Naive thymus-derived CD4-positive, alpha-beta T cell (primary cell): ENCODE data around the gene LHFPL5. TPM values are rescaled to one million over a fixed set of nuclear protein-coding genes. Genes with fewer than 3 reads are reported as not detected.

Experiments used
- ATAC-seq: fragments of 150-1000 bp; cut with Tn5 transposase; 2 replicates; pipeline ENCODE4 v1.10.0; 2021; ENCODE audit warnings: mild to moderate bottlenecking, moderate library complexity
- CTCF ChIA-PET: fragments of 350-600 bp; sonication (Branson Sonifier 250); formaldehyde crosslinking; loops from one replicate; lab custom pipeline; 2021; ENCODE audit warnings: antibody characterized with exemption; lab: Charles Lee
- POLR2A ChIA-PET: fragments of 350-600 bp; sonication (Branson Sonifier 250); formaldehyde crosslinking; loops from one replicate; lab custom pipeline; 2021; ENCODE audit warnings: antibody characterized with exemption, inconsistent platforms; lab: Charles Lee
- DNase-seq, 9 donors: peaks; one replicate each; pipeline versions ENCODE4 v3.0.0 to v3.0.0-alpha.2; 2020 to 2022; ENCODE audit warnings: mixed read lengths in 1 of 9
- H3K27ac ChIP-seq: one replicate; pipeline ENCODE4 v1.7.0; 2013; ENCODE audit warnings: mild to moderate bottlenecking, low read depth, low read length, moderate library complexity
- H3K27me3 ChIP-seq, 2 donors: one replicate each; pipeline ENCODE4 v1.7.0; 2013; ENCODE audit warnings: low read length in 2 of 2, mild to moderate bottlenecking in 2 of 2, moderate library complexity in 2 of 2; ENCODE audit not compliant: control insufficient read depth in 2 of 2, insufficient read depth in 2 of 2
- H3K36me3 ChIP-seq, 3 experiments: 1 replicate in 2 of 3; 2 replicates in 1 of 3; pipeline ENCODE4 v1.7.0; 2013; ENCODE audit warnings: low read length in 3 of 3, mild to moderate bottlenecking in 3 of 3, moderate library complexity in 1 of 3; ENCODE audit not compliant: insufficient read depth in 3 of 3, control insufficient read depth in 2 of 3
- H3K4me1 ChIP-seq, 2 donors: one replicate each; pipeline ENCODE4 v1.7.0; 2013; ENCODE audit warnings: low read length in 2 of 2, mild to moderate bottlenecking in 2 of 2, moderate library complexity in 1 of 2; ENCODE audit not compliant: control insufficient read depth in 2 of 2, insufficient read depth in 2 of 2
- H3K4me3 ChIP-seq: 2 replicates; pipeline ENCODE4 v1.7.0; 2013; ENCODE audit warnings: mild to moderate bottlenecking, low read length
- H3K9me3 ChIP-seq, 3 experiments: 1 replicate in 2 of 3; 2 replicates in 1 of 3; pipeline ENCODE4 v1.7.0; 2013; ENCODE audit warnings: low read length in 3 of 3; ENCODE audit not compliant: control insufficient read depth in 2 of 3
- H3K27ac Mint-ChIP-seq, 9 donors: one replicate each; pipeline ENCODE4 v1.8.0; 2020 to 2022; ENCODE audit warnings: mixed read lengths in 9 of 9, mild to moderate bottlenecking in 8 of 9, moderate library complexity in 5 of 9, inconsistent platforms in 2 of 9
- H3K27me3 Mint-ChIP-seq, 5 donors: one replicate each; pipeline ENCODE4 v1.8.0; 2021 to 2022; ENCODE audit warnings: mixed read lengths in 5 of 5, mild to moderate bottlenecking in 1 of 5
- H3K36me3 Mint-ChIP-seq, 5 donors: one replicate each; pipeline ENCODE4 v1.8.0; 2020 to 2022; ENCODE audit warnings: mixed read lengths in 5 of 5, mild to moderate bottlenecking in 3 of 5, inconsistent platforms in 1 of 5
- H3K4me1 Mint-ChIP-seq, 7 donors: one replicate each; pipeline ENCODE4 v1.8.0; 2020 to 2022; ENCODE audit warnings: mixed read lengths in 7 of 7, mild to moderate bottlenecking in 3 of 7, inconsistent platforms in 1 of 7
- H3K4me3 Mint-ChIP-seq, 10 donors: one replicate each; pipeline ENCODE4 v1.8.0; 2020 to 2022; ENCODE audit warnings: mild to moderate bottlenecking in 10 of 10, mixed read lengths in 10 of 10, moderate library complexity in 6 of 10, inconsistent platforms in 2 of 10
- H3K9me3 Mint-ChIP-seq, 11 donors: one replicate each; pipeline ENCODE4 v1.8.0; 2020 to 2022; ENCODE audit warnings: mixed read lengths in 11 of 11, mild to moderate bottlenecking in 4 of 11, inconsistent platforms in 1 of 11, moderate library complexity in 1 of 11
- intact Hi-C, 2 donors: fragments of 100-400 bp; cut with micrococcal nuclease; formaldehyde crosslinking; loops; one replicate each; pipeline ENCODE4 v1.15.1; 2023
- polyA plus RNA-seq, 2 donors: library from polyadenylated mRNA; unstranded; fragments of 300-500 nt; fragmentation: Illumina TruSeq; gene quantifications; one replicate each; pipeline ENCODE4 v1.2.3, GENCODE V29; 2021
- total RNA-seq, 6 experiments: library from RNA in 5 of 6; stranded (reverse) in 5 of 6; gene quantifications; 1 replicate in 5 of 6; 2 replicates in 1 of 6; pipeline ENCODE4 v1.2.3 and lab custom pipeline; 2021 to 2026

The LHFPL5 gene
- total and polyA plus RNA-seq, 7 experiments from 2014 or later = not detected

DNA sequence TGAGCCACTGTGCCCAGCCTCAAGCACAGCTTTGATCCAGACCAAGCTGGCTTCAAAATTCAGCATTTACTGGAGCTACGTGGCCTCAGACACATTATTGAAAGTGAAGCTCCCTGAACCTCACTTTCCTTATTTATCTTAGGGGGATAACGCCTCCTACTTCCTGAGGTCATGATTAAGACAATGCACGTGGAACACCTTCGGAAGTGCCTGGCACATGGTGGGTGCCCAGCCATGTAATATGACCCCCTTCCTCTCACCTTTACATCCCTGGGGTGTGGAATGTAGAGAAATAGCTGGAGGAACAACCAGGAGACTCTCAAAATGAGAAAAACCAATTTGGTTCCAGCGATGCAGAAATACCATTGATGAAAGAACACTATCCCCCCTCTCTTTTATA, 6.4 kb upstream of the LHFPL5 start:
- no peaks in the 10 kb centered on the region for H3K36me3 ChIP-seq
- CTCF ChIA-PET = interaction anchor here (0.6 kb wide), 1 partner anchor 211 kb away, joined by 3 read pairs; no protein-coding TSS in a partner anchor
- no peaks in the 10 kb centered on the region for H3K4me1 ChIP-seq
- no peaks in the 10 kb centered on the region for H3K27me3 ChIP-seq
- Mint-ChIP-seq H3K4me1 (peaks cover 0 to 2% (median 0%) of the 10 kb centered on the region in 7 donors), H3K27me3 (peaks cover 0 to 10% (median 5%) of the 10 kb centered on the region in 5 donors), H3K36me3 (no peaks in the 10 kb centered on the region), H3K4me3 (no peak overlapping the region), H3K27ac (no peak overlapping the region), H3K9me3 (peaks cover 0 to 2% (median 0%) of the 10 kb centered on the region in 11 donors)
- H3K9me3 ChIP-seq = no peaks in the 10 kb centered on the region
- intact Hi-C loops = no loop called here
- no peak overlapping the region for H3K27ac ChIP-seq
- ATAC-seq = no peak
- POLR2A ChIA-PET = no interaction called here
- no peak overlapping the region for H3K4me3 ChIP-seq
- no peak for DNase-seq

DNA sequence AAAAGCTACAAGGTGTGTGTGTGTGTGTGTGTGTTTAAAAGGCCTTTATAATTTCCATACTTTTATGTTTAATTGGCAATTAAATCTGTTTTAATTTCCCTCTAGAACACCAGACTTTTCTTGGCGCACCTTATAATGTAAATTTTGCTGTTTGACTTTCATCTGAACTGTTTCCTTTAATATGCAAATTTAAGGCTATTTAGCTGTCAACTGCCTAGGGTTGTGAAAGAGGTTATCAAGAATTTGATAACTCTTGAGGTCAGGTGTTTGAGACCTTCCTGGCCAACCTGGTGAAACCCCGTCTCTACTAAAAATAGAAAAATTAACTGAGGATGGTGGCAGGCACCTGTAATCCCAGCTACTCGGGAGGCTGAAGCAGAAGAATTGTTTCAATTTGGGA, 4.0 kb upstream of the LHFPL5 start:
- intact Hi-C loops = no loop called here
- no peak overlapping the region for H3K4me3 ChIP-seq
- no peaks in the 10 kb centered on the region for H3K9me3 ChIP-seq
- H3K4me1 ChIP-seq = no peaks in the 10 kb centered on the region
- peaks cover 2 to 14% (median 11%) of the 10 kb centered on the region in 5 donors for H3K27me3 Mint-ChIP-seq
- no peaks in the 10 kb centered on the region for H3K36me3 ChIP-seq
- no peaks in the 10 kb centered on the region for H3K36me3 Mint-ChIP-seq
- H3K4me3 Mint-ChIP-seq = no peak overlapping the region
- H3K27ac Mint-ChIP-seq = no peak overlapping the region
- ChIA-PET POLR2A (no interaction called here), CTCF (no interaction called here)
- H3K27ac ChIP-seq = no peak overlapping the region
- H3K9me3 Mint-ChIP-seq = peaks cover 0 to 4% (median 0%) of the 10 kb centered on the region in 11 donors
- ATAC-seq (no peak), DNase-seq (no peak)
- H3K27me3 ChIP-seq = peaks cover 0 to 2% of the 10 kb centered on the region in 2 donors
- H3K4me1 Mint-ChIP-seq = peaks cover 0 to 10% (median 5%) of the 10 kb centered on the region in 7 donors

DNA sequence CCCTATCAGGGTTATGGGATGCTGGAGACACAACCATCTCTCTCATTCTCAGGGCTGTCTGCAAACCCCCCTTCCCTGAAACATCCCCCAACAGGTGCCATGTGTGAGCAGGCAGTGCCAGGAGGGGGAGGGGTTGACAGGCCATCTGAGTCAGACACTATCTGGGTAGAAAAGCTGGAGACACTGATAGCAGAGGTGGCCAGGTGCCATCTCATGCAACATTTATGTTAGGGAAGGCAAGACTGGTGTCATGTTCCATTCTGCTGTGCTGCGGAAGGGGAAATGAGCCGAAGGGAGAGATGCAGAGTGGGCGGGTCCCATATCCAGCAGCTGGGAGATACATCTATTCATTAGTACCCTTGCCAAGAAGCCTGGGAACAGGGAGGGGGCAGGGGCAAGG, 3.5 kb downstream of the LHFPL5 start:
- intact Hi-C loops = no loop called here
- DNase-seq (no peak), ATAC-seq (no peak)
- Mint-ChIP-seq H3K36me3 (peaks cover 0 to 5% (median 0%) of the 10 kb centered on the region in 5 donors), H3K4me1 (peaks cover 0 to 10% (median 7%) of the 10 kb centered on the region in 7 donors), H3K9me3 (peaks cover 0 to 5% (median 0%) of the 10 kb centered on the region in 11 donors), H3K27ac (no peak overlapping the region), H3K4me3 (no peak overlapping the region), H3K27me3 (peaks cover 6 to 31% (median 27%) of the 10 kb centered on the region in 5 donors)
- ChIA-PET CTCF (interaction anchor here (0.6 kb wide), 1 partner anchor 360 kb away, joined by 3 read pairs; no protein-coding TSS in a partner anchor), POLR2A (no interaction called here)
- Histone ChIP-seq H3K4me1 (no peaks in the 10 kb centered on the region), H3K9me3 (no peaks in the 10 kb centered on the region), H3K27me3 (peaks cover 0 to 2% of the 10 kb centered on the region in 2 donors), H3K27ac (no peak overlapping the region), H3K4me3 (no peak overlapping the region), H3K36me3 (no peaks in the 10 kb centered on the region)

DNA sequence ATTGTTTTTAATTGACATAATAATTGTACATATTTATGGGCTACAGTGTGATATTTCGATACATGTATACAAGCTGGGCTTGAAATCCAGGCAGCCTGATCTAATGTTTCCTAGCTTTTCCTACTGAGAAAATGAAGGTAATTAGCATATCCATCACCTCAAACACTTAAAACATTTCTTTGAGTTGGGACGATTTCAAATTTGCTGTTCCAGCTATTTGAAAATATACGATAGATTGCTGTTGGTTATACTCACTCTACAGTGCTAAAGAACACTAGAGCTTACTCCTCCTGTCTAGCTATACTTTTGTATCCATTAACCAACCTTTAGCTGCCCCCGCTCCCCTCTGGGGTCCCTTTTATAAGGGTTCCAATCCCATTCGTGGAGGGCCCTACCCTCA, 4.7 kb downstream of the LHFPL5 start:
- ATAC-seq (no peak), DNase-seq (no peak)
- H3K27ac Mint-ChIP-seq = no peak overlapping the region
- peaks cover 0 to 4% (median 0%) of the 10 kb centered on the region in 11 donors for H3K9me3 Mint-ChIP-seq
- CTCF ChIA-PET = no interaction called here
- H3K36me3 Mint-ChIP-seq = peaks cover 0 to 5% (median 0%) of the 10 kb centered on the region in 5 donors
- Histone ChIP-seq H3K27ac (no peak overlapping the region), H3K4me1 (no peaks in the 10 kb centered on the region), H3K4me3 (no peak overlapping the region), H3K27me3 (peaks cover 0 to 2% of the 10 kb centered on the region in 2 donors), H3K36me3 (no peaks in the 10 kb centered on the region), H3K9me3 (no peaks in the 10 kb centered on the region)
- peaks cover 0 to 8% (median 5%) of the 10 kb centered on the region in 7 donors for H3K4me1 Mint-ChIP-seq
- no peak overlapping the region for H3K4me3 Mint-ChIP-seq
- peaks cover 6 to 31% (median 25%) of the 10 kb centered on the region in 5 donors for H3K27me3 Mint-ChIP-seq
- POLR2A ChIA-PET = no interaction called here
- intact Hi-C loops = no loop called here

DNA sequence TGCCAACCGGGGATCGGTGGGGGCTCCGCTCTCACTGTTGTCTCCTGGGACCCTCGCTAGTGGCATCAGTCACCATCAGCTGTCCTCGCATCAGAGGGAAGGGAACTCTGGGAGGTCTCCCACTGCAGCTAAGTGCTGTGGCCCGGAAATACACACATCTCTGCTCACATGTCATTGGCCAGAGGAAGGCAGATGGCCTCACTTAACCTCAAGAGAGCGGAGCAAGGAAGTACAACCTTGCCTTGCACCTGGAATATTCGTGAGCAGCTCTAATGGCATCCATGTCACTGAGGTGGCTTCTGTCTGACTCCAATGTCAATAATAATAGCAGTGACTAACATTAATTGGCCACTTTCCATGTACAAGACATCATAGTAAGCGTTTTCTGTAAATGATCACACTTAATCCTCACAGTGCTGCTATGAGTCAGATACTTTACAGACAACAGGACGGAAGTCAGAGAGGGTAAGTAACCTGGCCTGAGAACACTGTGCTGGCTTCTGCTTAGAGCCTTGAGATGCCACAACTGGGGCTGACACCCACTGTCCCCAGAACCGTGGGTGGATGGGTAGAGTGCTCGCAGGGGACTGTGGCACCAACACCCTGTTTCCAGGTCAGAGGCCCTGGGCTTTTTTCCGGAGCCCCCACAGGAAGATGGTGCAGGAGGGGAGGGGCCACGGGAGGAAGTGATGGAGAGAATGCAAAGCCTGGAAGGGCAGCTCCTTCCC, 6.0 kb downstream of the LHFPL5 start:
- ChIA-PET CTCF (no interaction called here), POLR2A (interaction anchor here (0.6 kb wide), 1 partner anchor 576 kb away, joined by 3 read pairs; the partner anchor contains the start of gene ETV7)
- Mint-ChIP-seq H3K4me3 (no peak overlapping the region), H3K27ac (no peak overlapping the region), H3K4me1 (peaks cover 0 to 1% (median 0%) of the 10 kb centered on the region in 7 donors), H3K36me3 (peaks cover 0 to 5% (median 0%) of the 10 kb centered on the region in 5 donors), H3K27me3 (peaks cover 2 to 23% (median 17%) of the 10 kb centered on the region in 5 donors), H3K9me3 (peaks cover 0 to 4% (median 0%) of the 10 kb centered on the region in 11 donors)
- DNase-seq (no peak), ATAC-seq (no peak)
- Histone ChIP-seq H3K27me3 (no peaks in the 10 kb centered on the region), H3K9me3 (no peaks in the 10 kb centered on the region), H3K4me1 (no peaks in the 10 kb centered on the region), H3K36me3 (no peaks in the 10 kb centered on the region), H3K4me3 (no peak overlapping the region), H3K27ac (no peak overlapping the region)
- intact Hi-C loops = no loop called here

DNA sequence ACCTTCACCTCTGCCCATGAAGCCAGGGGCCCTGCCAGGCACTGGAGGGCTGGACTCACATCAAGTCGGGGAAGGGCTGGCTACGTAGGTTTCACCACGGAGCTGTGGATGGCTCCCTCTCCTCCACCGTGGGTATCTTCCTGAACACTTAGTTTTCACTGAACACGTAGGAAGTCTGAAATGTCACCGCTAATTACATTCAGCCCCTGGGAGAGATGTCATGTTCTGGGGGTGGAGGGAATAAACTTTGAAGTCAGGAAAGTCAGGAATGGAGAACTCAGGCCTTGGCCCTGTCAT, 6.5 kb downstream of the LHFPL5 start:
- intact Hi-C loops = no loop called here
- H3K4me3 Mint-ChIP-seq = no peak overlapping the region
- no peak overlapping the region for H3K27ac ChIP-seq
- ChIA-PET CTCF (no interaction called here), POLR2A (no interaction called here)
- H3K36me3 ChIP-seq = no peaks in the 10 kb centered on the region
- no peaks in the 10 kb centered on the region for H3K4me1 ChIP-seq
- DNase-seq = no peak
- no peak overlapping the region for H3K4me3 ChIP-seq
- no peak for ATAC-seq
- H3K27ac Mint-ChIP-seq = no peak overlapping the region
- peaks cover 0 to 3% (median 0%) of the 10 kb centered on the region in 5 donors for H3K36me3 Mint-ChIP-seq
- H3K27me3 ChIP-seq = no peaks in the 10 kb centered on the region
- peaks cover 2 to 18% (median 12%) of the 10 kb centered on the region in 5 donors for H3K27me3 Mint-ChIP-seq
- peaks cover 0 to 5% (median 1%) of the 10 kb centered on the region in 11 donors for H3K9me3 Mint-ChIP-seq
- no peaks in the 10 kb centered on the region for H3K9me3 ChIP-seq
- H3K4me1 Mint-ChIP-seq = peaks cover 0 to 1% (median 0%) of the 10 kb centered on the region in 7 donors
